Measurements from ENCODE around the gene GMFB. TPM values are rescaled to one million over a fixed set of nuclear protein-coding genes. Genes with fewer than 3 reads are reported as not detected.
A peak's percentile ranks its signal among the peaks of the same experiment; 100 is the strongest.

Gene GMFB
- total RNA-seq, 6 experiments from 2014 or later = 13.8 to 36.3 (median 22.5) TPM

GRCh38 chr14:54451961-54452360, 36.8 kb downstream of the GMFB start:
- WGBS (ENCODE audit: insufficient coverage, low coverage, low lambda C conversion rate, missing lambda C conversion rate) = 75% methylated on average over 3 of the region's 3 CpGs
- DNase-seq (no peak), ATAC-seq (no peak)
- Histone ChIP-seq H3K27ac (no peak overlapping the region), H3K9me3 (no peaks in the 10 kb centered on the region), H3K4me3 (no peak overlapping the region), H3K4me1 (peaks cover 0 to 7% (median 3%) of the 10 kb centered on the region in 4 donors), H3K27me3 (no peaks in the 10 kb centered on the region), H3K36me3 (no peaks in the 10 kb centered on the region)
- TF ChIP-seq POLR2A (IDR thresholded peaks at IDR 0.05) = no peak
- no peak for TF ChIP-seq CTCF (IDR thresholded peaks at IDR 0.05)
- intact Hi-C loops (cut with DNase I) = no loop called here

- TF ChIP-seq POLR2A (IDR thresholded peaks at IDR 0.05) = no peak
- no peak for TF ChIP-seq CTCF (IDR thresholded peaks at IDR 0.05)
- intact Hi-C loops (cut with DNase I) = no loop called here
- ATAC-seq = no peak
- H3K27ac ChIP-seq = no peak overlapping the region
- H3K9me3 ChIP-seq = no peaks in the 10 kb centered on the region
- whole genome bisulfite sequencing (ENCODE audit: insufficient coverage, low coverage, low lambda C conversion rate, missing lambda C conversion rate) = 82% methylated on average over 5 of the region's 7 CpGs
- no peaks in the 10 kb centered on the region for H3K36me3 ChIP-seq
- no peaks in the 10 kb centered on the region for H3K27me3 ChIP-seq
- peaks cover 0 to 15% (median 7%) of the 10 kb centered on the region in 4 donors for H3K4me1 ChIP-seq
- H3K4me3 ChIP-seq = no peak overlapping the region
- DNase-seq = no peak
These were observed 37.6 kb downstream of the GMFB start for GRCh38 chr14:54451121-54451601.

GRCh38 chr14:54450535-54450934, 38.2 kb downstream of the GMFB start:
- Histone ChIP-seq H3K27ac (no peak overlapping the region), H3K4me1 (peaks cover 0 to 15% (median 7%) of the 10 kb centered on the region in 4 donors), H3K4me3 (no peak overlapping the region), H3K27me3 (no peaks in the 10 kb centered on the region), H3K36me3 (no peaks in the 10 kb centered on the region), H3K9me3 (no peaks in the 10 kb centered on the region)
- no peak for DNase-seq
- intact Hi-C loops (cut with DNase I) = no loop called here
- no peak for TF ChIP-seq CTCF (IDR thresholded peaks at IDR 0.05)
- no peak for TF ChIP-seq POLR2A (IDR thresholded peaks at IDR 0.05)
- peak in 3 of 4 donors; percentile 15 to 38 (median 31) for ATAC-seq
- WGBS (ENCODE audit: insufficient coverage, low coverage, low lambda C conversion rate, missing lambda C conversion rate) = 46% methylated on average over 3 of the region's 3 CpGs

- 56% methylated on average over 5 of the region's 8 CpGs for WGBS (ENCODE audit: insufficient coverage, low coverage, low lambda C conversion rate, missing lambda C conversion rate)
- Histone ChIP-seq H3K27ac (peak overlapping the region in 1 of 3 donors; percentile 26), H3K27me3 (no peaks in the 10 kb centered on the region), H3K4me3 (no peak overlapping the region), H3K9me3 (no peaks in the 10 kb centered on the region), H3K36me3 (no peaks in the 10 kb centered on the region), H3K4me1 (peaks cover 0 to 15% (median 7%) of the 10 kb centered on the region in 4 donors)
- intact Hi-C loops (cut with DNase I) = no loop called here
- ATAC-seq (peak; percentile 85 to 96 (median 92)), DNase-seq (peak in 2 of 3 donors; percentile 42 to 65)
- TF ChIP-seq POLR2A (IDR thresholded peaks at IDR 0.05) (no peak), CTCF (IDR thresholded peaks at IDR 0.05) (no peak)
These were observed 41.5 kb downstream of the GMFB start for GRCh38 chr14:54447231-54447692.

All from right lobe of liver (tissue), 6 donors.